Upper lobe of left lung (tissue), 6 donors: ENCODE data around the gene RGS12. TPM values are rescaled to one million over a fixed set of nuclear protein-coding genes. Genes with fewer than 3 reads are reported as not detected.

ENCODE experiments used
- ATAC-seq, 2 donors: fragments of 200-7000 bp; cut with Tn5 transposase; one replicate each; pipeline ENCODE4 v1.9.1; 2022; ENCODE audit warnings: mild to moderate bottlenecking in 2 of 2, moderate library complexity in 2 of 2; ENCODE audit not compliant: low FRiP score in 2 of 2
- DNase-seq, 2 donors: peaks; one replicate each; pipeline ENCODE4 v3.0.0-alpha.2; 2019 to 2020
- H3K27ac ChIP-seq, 4 donors: fragments of 200-600 bp; sonication (generic); one replicate each; pipeline ENCODE4 v1.5.1; 2016 to 2019
- H3K27me3 ChIP-seq, 4 donors: fragments of 200-600 bp; sonication (generic); one replicate each; pipeline ENCODE4 v1.5.1; 2017 to 2019
- H3K36me3 ChIP-seq, 4 donors: fragments of 200-600 bp; sonication (generic); one replicate each; pipeline ENCODE4 v1.5.1; 2016 to 2019
- H3K4me1 ChIP-seq, 4 donors: fragments of 200-600 bp; sonication (generic); one replicate each; pipeline ENCODE4 v1.5.1; 2018 to 2019
- H3K4me3 ChIP-seq, 4 donors: fragments of 200-600 bp; sonication (generic); one replicate each; pipeline ENCODE4 v1.5.1; 2017 to 2019; ENCODE audit warnings: mild to moderate bottlenecking in 2 of 4, moderate library complexity in 1 of 4
- H3K9me3 ChIP-seq, 4 donors: fragments of 200-600 bp; sonication (generic); one replicate each; pipeline ENCODE4 v1.5.1; 2018 to 2019
- EP300 ChIP-seq, 4 donors: sonication (generic); formaldehyde crosslinking; IDR thresholded peaks; one replicate each; pipeline ENCODE4 v1.5.1; 2017; ENCODE audit warnings: antibody characterized with exemption in 4 of 4, control low read depth in 2 of 4
- POLR2A ChIP-seq, 4 donors: fragments of 450-650 bp; IDR thresholded peaks; one replicate each; pipeline ENCODE4 v1.5.1; 2016 to 2017; ENCODE audit warnings: antibody characterized with exemption in 4 of 4, mild to moderate bottlenecking in 2 of 4
- POLR2AphosphoS5 ChIP-seq, 2 donors: sonication (generic); formaldehyde crosslinking; IDR thresholded peaks; one replicate each; pipeline ENCODE4 v1.5.1; 2017; ENCODE audit warnings: antibody characterized with exemption in 2 of 2
- WGBS, 2 donors: methylation state at CpG; one replicate each; pipeline ENCODE4 v1.1.5; 2017 to 2018; 5-methylcytosine and 5-hydroxymethylcytosine counted together
- total RNA-seq, 6 donors: library from RNA; depleted of rRNA in 4 of 6; stranded (reverse); fragments of >200 nt in 4 of 6; gene quantifications; one replicate each; pipeline versions ENCODE4 v1.1.0 to v1.2.1, GENCODE V29; 2016 to 2021
- TF ChIP-seq, protein P1 (sequence below), 6 experiments: fragments of 450-650 bp in 4 of 6; fragments of 200-600 bp in 2 of 6; sonication (generic) in 2 of 6; IDR thresholded peaks; one replicate each; pipeline ENCODE4 v1.5.1; 2016 to 2019; ENCODE audit warnings: antibody characterized with exemption in 6 of 6
- donor health status: DM: no; HTN: no; CAD: no; lungs with moderate emphysema.
- donor health status: DM: no; HTN: yes; CAD: no; lungs with severe emphysema.

Gene RGS12
- total RNA-seq, 6 donors from 2014 or later: 17.8 to 124 (median 49.7) TPM

GRCh38 chr4:3286335-3287175, 6.3 kb upstream of the RGS12 start:
- Histone ChIP-seq H3K27me3 (no peaks in the 10 kb centered on the region), H3K4me3 (no peak overlapping the region), H3K36me3 (no peaks in the 10 kb centered on the region), H3K4me1 (peaks cover 5 to 31% (median 11%) of the 10 kb centered on the region in 4 donors), H3K27ac (no peak overlapping the region), H3K9me3 (no peaks in the 10 kb centered on the region)
- DNase-seq (peak in 1 of 2 donors; percentile 15), ATAC-seq (no peak)
- 79 to 82% methylated on average over 30 to 32 of the region's 32 CpGs for WGBS, 2 donors
- TF ChIP-seq EP300 (IDR thresholded peaks at IDR 0.05): no peak
- TF ChIP-seq, protein P1, sequence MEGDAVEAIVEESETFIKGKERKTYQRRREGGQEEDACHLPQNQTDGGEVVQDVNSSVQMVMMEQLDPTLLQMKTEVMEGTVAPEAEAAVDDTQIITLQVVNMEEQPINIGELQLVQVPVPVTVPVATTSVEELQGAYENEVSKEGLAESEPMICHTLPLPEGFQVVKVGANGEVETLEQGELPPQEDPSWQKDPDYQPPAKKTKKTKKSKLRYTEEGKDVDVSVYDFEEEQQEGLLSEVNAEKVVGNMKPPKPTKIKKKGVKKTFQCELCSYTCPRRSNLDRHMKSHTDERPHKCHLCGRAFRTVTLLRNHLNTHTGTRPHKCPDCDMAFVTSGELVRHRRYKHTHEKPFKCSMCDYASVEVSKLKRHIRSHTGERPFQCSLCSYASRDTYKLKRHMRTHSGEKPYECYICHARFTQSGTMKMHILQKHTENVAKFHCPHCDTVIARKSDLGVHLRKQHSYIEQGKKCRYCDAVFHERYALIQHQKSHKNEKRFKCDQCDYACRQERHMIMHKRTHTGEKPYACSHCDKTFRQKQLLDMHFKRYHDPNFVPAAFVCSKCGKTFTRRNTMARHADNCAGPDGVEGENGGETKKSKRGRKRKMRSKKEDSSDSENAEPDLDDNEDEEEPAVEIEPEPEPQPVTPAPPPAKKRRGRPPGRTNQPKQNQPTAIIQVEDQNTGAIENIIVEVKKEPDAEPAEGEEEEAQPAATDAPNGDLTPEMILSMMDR (IDR thresholded peaks at IDR 0.05): no peak
- no peak for TF ChIP-seq POLR2AphosphoS5 (IDR thresholded peaks at IDR 0.05)
- TF ChIP-seq POLR2A (IDR thresholded peaks at IDR 0.05): no peak

DNA sequence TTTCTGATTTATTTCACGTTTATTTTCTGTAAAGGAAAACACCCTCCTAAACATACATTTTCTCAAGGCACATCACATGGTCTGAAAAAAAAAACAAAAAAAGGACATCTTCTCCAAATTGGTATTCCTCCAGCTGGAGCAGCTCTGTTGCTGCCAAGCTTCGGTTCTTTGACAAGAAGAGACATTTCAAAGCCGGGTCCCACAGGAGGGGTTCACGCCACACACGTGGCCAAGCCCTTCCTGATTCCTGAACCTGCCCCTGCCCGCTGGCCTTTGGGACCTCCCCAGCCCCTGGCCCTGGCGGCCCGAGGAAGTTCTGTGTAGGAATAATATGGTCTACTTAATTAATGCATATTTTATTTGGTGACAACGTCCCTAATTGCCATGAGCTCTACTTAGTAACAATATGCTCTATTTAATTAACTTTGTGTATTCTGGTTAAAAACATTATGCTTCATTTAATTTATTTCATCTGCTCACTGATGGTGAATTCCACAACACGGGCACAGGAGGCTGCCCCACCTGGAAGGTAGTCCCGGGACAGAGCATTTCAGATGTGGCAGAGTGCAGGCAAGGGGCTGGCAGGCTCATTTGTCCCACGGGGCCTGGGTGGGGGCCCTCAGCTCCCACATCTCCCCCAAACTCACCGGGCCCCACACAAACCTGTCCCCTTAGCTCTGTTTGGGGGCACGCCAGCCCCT, 5.4 kb upstream of the RGS12 start:
- DNase-seq: no peak
- TF ChIP-seq, protein P1 (IDR thresholded peaks at IDR 0.05): no peak
- no peak for TF ChIP-seq POLR2A (IDR thresholded peaks at IDR 0.05)
- no peak for TF ChIP-seq POLR2AphosphoS5 (IDR thresholded peaks at IDR 0.05)
- TF ChIP-seq EP300 (IDR thresholded peaks at IDR 0.05): no peak
- Histone ChIP-seq H3K9me3 (no peaks in the 10 kb centered on the region), H3K36me3 (no peaks in the 10 kb centered on the region), H3K27ac (no peak overlapping the region), H3K27me3 (no peaks in the 10 kb centered on the region), H3K4me3 (no peak overlapping the region), H3K4me1 (peaks cover 5 to 40% (median 16%) of the 10 kb centered on the region in 4 donors)
- ATAC-seq: no peak
- 72 to 75% methylated on average over 14 of the region's 14 CpGs for WGBS, 2 donors

GRCh38 chr4:3287972-3288570, 4.8 kb upstream of the RGS12 start:
- Histone ChIP-seq H3K27me3 (no peaks in the 10 kb centered on the region), H3K4me1 (peaks cover 5 to 40% (median 16%) of the 10 kb centered on the region in 4 donors), H3K4me3 (no peak overlapping the region), H3K36me3 (no peaks in the 10 kb centered on the region), H3K27ac (no peak overlapping the region), H3K9me3 (no peaks in the 10 kb centered on the region)
- DNase-seq (peak in 1 of 2 donors; percentile 72), ATAC-seq (no peak)
- TF ChIP-seq, protein P1 (IDR thresholded peaks at IDR 0.05): no peak
- TF ChIP-seq POLR2AphosphoS5 (IDR thresholded peaks at IDR 0.05) (no peak), EP300 (IDR thresholded peaks at IDR 0.05) (no peak), POLR2A (IDR thresholded peaks at IDR 0.05) (no peak)
- WGBS, 2 donors: 88 to 90% methylated on average over 11 to 23 of the region's 24 CpGs

- no peak overlapping the region for H3K27ac ChIP-seq
- H3K4me1 ChIP-seq: peaks cover 5 to 41% (median 18%) of the 10 kb centered on the region in 4 donors
- H3K36me3 ChIP-seq: no peaks in the 10 kb centered on the region
- DNase-seq: no peak
- no peak for TF ChIP-seq EP300 (IDR thresholded peaks at IDR 0.05)
- TF ChIP-seq POLR2A (IDR thresholded peaks at IDR 0.05): no peak
- no peak for TF ChIP-seq POLR2AphosphoS5 (IDR thresholded peaks at IDR 0.05)
- TF ChIP-seq, protein P1 (IDR thresholded peaks at IDR 0.05): no peak
- 82 to 88% methylated on average over 1 to 10 of the region's 11 CpGs for WGBS, 2 donors
- H3K27me3 ChIP-seq: no peaks in the 10 kb centered on the region
- no peak for ATAC-seq
- H3K4me3 ChIP-seq: no peak overlapping the region
- H3K9me3 ChIP-seq: no peaks in the 10 kb centered on the region
Measured at GRCh38 chr4:3288571-3289094, 4.2 kb upstream of the RGS12 start.
